Renal cortical epithelial cell (primary cell): ENCODE data around the gene OCLN. TPM values are rescaled to one million over a fixed set of nuclear protein-coding genes. Genes with fewer than 3 reads are reported as not detected.
"Not testable (repeated sequence)": the region's sequence is repeated elsewhere in the genome, so short reads cannot be mapped to it uniquely, and the experiment has no call there.

Experiments used
- DNase-seq: peaks from one replicate; pipeline ENCODE4 v3.0.0-alpha.2; 2011; ENCODE audit warnings: low read depth
- total RNA-seq: library from RNA; depleted of rRNA; stranded (reverse); fragments of >200 nt; gene quantifications from 2 replicates; pipeline ENCODE4 v1.2.3, GENCODE V29; 2014

Gene OCLN
- total RNA-seq, 1 donor from 2014 or later: 66.1 TPM

DNA sequence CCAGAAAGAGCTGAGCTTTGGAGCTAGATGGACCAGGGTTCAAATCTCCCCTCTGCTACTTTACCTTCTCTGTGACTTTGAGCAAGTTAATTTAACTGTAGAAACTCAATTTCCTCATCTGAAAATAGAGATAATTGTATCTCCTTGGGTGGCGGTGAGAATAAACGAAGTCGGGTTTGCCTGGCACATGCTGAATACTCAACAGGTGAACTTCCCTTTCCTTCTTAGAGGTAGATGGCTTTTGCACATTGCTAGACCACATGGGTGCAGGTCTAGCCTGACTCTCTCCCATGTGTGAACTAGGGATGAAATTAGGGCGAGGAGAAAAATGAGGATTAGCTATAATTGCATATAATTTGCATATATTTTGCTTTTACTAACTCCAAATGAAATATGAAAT lies 36.0 kb downstream of the OCLN start:
- DNase-seq: no peak

DNA sequence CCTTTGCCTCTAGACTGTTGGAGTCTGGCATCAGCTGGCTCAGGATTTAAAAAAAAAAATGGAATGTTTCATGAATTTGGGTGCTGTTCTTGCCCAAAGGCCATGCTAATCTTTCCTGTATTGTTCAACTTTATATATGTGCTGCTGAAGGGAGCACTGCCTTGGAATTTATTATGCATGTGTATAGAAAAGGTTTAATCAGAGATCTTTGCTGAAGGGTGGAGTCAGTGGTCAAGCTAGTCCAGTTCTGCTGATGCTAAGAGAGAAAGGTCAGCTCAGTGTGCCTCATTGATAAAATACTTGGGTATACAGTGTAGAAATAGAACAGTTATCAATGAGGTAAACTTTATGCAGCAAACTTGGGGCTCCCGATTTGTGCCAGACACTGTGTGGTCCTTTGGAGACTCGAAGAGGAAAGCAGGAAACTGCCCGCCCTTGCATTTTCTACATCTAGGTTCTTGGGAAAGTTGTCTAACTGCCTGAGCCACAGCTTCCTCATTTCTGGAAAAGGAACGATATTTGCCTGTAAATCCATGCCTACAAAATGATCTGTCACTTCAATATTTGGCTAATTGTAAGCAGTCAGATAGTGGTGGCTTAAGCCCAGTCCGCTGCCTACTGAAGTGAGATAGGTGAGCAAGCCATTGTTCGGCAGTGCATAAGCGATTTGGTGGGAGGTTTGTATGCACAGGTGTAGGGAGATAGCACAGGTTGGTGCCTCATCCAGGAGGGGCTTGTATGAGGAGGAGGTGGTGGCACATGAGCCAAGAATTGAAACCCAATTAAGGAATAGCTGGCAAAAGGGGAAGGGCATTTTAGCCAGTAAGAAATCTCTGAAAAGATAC lies 38.2 kb downstream of the OCLN start:
- no peak for DNase-seq

DNA sequence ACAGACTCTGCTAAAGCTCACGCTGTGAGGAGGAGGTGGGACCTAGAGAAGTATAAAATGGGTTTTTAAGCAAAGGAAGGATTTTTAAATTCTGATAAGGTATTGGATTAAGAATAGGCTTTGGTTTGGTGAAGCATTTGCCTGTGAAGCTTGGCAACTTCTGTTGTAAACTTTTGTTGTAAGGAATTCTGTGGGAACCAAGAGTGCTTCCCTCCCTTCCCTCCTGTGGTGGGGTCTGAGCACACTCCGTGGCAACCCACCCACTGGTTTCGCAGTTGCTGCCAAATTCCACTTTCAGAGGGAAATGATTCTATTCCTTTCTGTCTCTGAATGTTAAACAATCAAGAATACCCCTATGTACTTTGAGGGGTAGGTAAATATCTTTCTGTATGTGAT lies 38.8 kb downstream of the OCLN start:
- no peak for DNase-seq

DNA sequence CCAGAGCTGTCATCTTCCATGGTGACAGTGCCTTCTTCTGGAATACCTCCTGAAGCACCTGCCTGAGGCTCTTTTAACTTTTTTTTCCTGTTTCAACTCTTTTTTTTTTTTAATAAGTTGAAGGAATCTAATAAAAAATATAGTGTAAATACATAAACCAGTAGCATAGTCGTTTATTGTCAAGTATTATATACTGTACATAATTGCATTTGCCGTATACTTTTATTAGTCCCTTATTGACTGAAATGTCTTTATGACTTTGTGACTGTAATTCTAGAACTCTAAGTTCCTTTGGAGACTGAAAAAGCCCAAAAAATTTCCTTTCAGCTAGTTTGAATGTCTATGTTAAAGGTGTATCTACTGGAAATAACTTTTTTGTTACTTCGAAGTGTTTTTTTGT lies 45.3 kb downstream of the OCLN start:
- DNase-seq: not testable (repeated sequence)

- not testable (repeated sequence) for DNase-seq
These were observed 46.1 kb downstream of the OCLN start for GRCh38 chr5:69538735-69539134.

GRCh38 chr5:69541347-69541746 lies 48.8 kb downstream of the OCLN start:
- not testable (repeated sequence) for DNase-seq

- DNase-seq: not testable (repeated sequence)
These were observed 50.4 kb downstream of the OCLN start for GRCh38 chr5:69542838-69543618.

- not testable (repeated sequence) for DNase-seq
These were observed 52.0 kb downstream of the OCLN start for GRCh38 chr5:69544602-69545001.

GRCh38 chr5:69559908-69560330 lies 67.3 kb downstream of the OCLN start, which contains the start of gene GTF2H2C:
TSS of gene GTF2H2C (plus strand) at chr5:69560191. CDS start at chr5:69565133, 4,942 bp downstream.
- peak; percentile 40 for DNase-seq

- DNase-seq: peak; percentile 23
These were observed 68.2 kb downstream of the OCLN start for GRCh38 chr5:69560587-69561431.

GRCh38 chr5:69566172-69566571 lies 73.6 kb downstream of the OCLN start:
- not testable (repeated sequence) for DNase-seq

GRCh38 chr5:69568072-69568471 lies 75.5 kb downstream of the OCLN start:
- not testable (repeated sequence) for DNase-seq

DNA sequence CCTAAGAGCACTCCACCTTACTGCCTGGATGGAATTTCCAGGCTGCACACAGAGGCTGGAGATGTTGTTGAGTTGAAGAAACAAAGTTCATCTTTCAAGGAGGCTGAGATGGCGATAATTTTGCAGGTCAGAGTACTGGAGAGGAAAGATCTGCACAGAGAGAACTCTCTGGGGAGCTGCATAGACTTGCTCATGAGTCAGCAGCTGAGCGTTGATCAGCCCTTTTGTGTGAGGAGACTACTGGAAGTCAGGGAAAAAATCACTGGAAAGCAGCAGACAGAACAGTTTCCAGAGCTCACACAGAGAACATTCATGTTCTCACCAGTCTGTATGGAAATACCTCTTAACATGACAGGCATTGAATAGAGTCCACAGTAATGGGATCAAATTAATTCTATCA lies 90.8 kb downstream of the OCLN start:
- DNase-seq: not testable (repeated sequence)

- DNase-seq: not testable (repeated sequence)
These were observed 103.7 kb downstream of the OCLN start for GRCh38 chr5:69596114-69596840.

DNA sequence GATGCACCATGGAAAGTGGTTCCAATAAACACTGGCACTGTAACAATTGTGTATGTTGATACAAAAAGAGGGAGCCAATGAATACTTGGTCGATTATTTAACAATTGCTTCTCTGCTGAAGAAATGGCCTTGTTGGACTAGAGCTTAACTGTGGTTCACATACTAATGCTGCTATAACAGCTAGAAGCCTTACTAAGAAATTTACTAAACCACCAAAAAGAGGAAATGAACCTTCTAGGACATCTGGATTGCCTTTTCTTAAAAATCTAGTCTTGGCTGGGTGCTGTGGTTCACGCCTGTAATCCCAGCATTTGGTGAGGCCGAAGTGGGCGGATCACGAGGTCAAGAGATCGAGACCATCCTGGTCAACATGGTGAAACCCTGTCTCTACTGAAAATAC lies 109.4 kb downstream of the OCLN start:
- DNase-seq: not testable (repeated sequence)

DNA sequence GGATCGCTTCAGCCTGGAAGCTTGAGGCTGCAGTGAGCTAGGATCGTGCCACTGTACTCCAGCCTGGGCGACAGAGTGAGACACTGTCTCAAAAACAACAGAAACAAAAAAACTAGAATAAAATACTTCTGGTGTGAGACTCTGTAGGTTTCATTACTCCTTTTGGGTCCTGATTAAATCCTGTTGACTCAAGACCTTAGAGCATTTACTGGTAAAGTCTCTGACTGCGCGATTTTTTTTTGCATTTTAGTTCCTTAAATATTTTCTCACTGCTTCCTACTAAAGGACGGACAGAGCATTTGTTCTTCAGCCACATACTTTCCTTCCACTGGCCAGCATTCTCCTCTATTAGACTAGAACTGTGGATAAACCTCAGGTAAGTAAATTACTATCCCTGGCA lies 114.2 kb downstream of the OCLN start:
- DNase-seq: not testable (repeated sequence)

Other genes with a start within 250 kb of the OCLN start
- gene CCDC125, start 160.0 kb upstream of the OCLN start, total RNA-seq: 9.0 and 14.0 TPM in 2 replicates
- gene AK6, start 123.3 kb upstream of the OCLN start, total RNA-seq: 33.0 and 63.8 TPM in 2 replicates
- gene TAF9, start 123.3 kb upstream of the OCLN start, total RNA-seq: 71.3 and 83.7 TPM in 2 replicates
- gene RAD17, start 123.0 kb upstream of the OCLN start, total RNA-seq: 26.0 and 29.5 TPM in 2 replicates
- 22.9 and 26.6 TPM in 2 replicates for gene MARVELD2, start 77.7 kb upstream of the OCLN start, total RNA-seq
- 61.8 and 76.6 TPM in 2 replicates for gene GTF2H2C, start 67.4 kb downstream of the OCLN start, total RNA-seq